Nephron progenitor cell (in vitro differentiated cells): Measurements from ENCODE around the gene KCNMA1.
A peak's percentile ranks its signal among the peaks of the same experiment; 100 is the strongest.
"Not testable (repeated sequence)": the region's sequence is repeated elsewhere in the genome, so short reads cannot be mapped to it uniquely, and the experiment has no call there.

ENCODE experiments used
- DNase-seq: peaks from one replicate; pipeline ENCODE4 v3.0.0; 2021
- H3K27ac Mint-ChIP-seq: 2 replicates; pipeline ENCODE4 v1.8.0; 2021; ENCODE audit warnings: mild to moderate bottlenecking, moderate library complexity, mixed read lengths
- H3K27me3 Mint-ChIP-seq: 2 replicates; pipeline ENCODE4 v1.8.0; 2021; ENCODE audit warnings: mild to moderate bottlenecking, low read depth, mixed read lengths; ENCODE audit not compliant: poor library complexity
- H3K36me3 Mint-ChIP-seq: 2 replicates; pipeline ENCODE4 v1.8.0; 2021; ENCODE audit warnings: low read depth, mixed read lengths
- H3K4me1 Mint-ChIP-seq: 2 replicates; pipeline ENCODE4 v1.8.0; 2021; ENCODE audit warnings: mixed read lengths
- H3K4me3 Mint-ChIP-seq: 2 replicates; pipeline ENCODE4 v1.8.0; 2021; ENCODE audit warnings: mild to moderate bottlenecking, moderate library complexity, mixed read lengths
- H3K9me3 Mint-ChIP-seq: 2 replicates; pipeline ENCODE4 v1.8.0; 2021; ENCODE audit warnings: mild to moderate bottlenecking, moderate library complexity, mixed read lengths
- TF ChIP-seq, protein P1 (sequence below): fragments of 200-600 bp; sonication (generic); IDR thresholded peaks from 2 replicates; pipeline ENCODE4 v1.5.0; 2021; ENCODE audit warnings: antibody characterized with exemption

Gene KCNMA1

DNA sequence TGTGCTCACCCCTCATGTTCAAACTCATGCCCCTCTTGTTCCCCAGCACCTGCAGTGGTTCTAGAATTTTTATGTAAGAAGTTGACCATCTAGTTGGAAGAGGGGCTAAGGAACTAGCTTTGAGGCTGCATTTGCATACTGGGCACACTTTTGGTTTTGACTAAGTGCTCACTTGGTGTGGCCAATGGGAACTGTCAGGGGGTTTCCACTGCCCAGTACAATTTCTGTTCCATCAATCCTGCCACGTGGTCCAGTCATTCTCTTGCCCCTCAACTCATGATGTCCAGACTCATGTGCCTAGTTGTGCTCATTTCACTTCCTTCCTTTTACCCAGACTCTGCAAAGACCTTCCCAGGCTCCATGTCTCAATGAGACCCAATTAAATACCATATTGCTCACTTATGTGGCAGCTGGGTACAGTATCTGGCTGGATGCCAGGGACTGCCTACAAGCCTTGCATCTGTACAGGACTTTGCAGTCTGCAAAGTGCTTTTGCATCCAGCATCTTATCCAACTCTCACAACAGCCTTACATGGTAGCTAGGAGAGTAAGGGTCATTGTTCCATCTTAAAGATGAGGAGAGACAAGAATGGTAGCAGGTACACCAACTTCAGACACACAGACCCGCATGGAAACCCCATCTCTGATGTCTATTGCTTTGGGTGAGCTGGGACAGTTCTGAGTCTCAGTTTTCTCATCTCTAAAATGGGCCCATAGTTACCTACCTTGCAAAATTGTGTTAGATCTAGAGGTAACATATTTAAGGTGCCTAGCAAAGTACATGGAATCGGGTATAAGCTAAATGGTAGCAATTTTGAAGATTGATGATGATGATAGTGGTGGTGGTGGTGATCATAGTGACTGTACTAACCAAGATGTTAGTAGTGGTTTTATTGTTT is 30.1 kb upstream of the KCNMA1 start:
- peaks cover 30% of the 10 kb centered on the region for H3K27me3 Mint-ChIP-seq
- H3K9me3 Mint-ChIP-seq: no peaks in the 10 kb centered on the region
- H3K4me3 Mint-ChIP-seq: no peak overlapping the region
- no peak overlapping the region for H3K27ac Mint-ChIP-seq
- TF ChIP-seq, protein P1, sequence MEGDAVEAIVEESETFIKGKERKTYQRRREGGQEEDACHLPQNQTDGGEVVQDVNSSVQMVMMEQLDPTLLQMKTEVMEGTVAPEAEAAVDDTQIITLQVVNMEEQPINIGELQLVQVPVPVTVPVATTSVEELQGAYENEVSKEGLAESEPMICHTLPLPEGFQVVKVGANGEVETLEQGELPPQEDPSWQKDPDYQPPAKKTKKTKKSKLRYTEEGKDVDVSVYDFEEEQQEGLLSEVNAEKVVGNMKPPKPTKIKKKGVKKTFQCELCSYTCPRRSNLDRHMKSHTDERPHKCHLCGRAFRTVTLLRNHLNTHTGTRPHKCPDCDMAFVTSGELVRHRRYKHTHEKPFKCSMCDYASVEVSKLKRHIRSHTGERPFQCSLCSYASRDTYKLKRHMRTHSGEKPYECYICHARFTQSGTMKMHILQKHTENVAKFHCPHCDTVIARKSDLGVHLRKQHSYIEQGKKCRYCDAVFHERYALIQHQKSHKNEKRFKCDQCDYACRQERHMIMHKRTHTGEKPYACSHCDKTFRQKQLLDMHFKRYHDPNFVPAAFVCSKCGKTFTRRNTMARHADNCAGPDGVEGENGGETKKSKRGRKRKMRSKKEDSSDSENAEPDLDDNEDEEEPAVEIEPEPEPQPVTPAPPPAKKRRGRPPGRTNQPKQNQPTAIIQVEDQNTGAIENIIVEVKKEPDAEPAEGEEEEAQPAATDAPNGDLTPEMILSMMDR: no peak
- H3K36me3 Mint-ChIP-seq: no peaks in the 10 kb centered on the region
- DNase-seq: no peak
- peaks cover 35% of the 10 kb centered on the region for H3K4me1 Mint-ChIP-seq

DNA sequence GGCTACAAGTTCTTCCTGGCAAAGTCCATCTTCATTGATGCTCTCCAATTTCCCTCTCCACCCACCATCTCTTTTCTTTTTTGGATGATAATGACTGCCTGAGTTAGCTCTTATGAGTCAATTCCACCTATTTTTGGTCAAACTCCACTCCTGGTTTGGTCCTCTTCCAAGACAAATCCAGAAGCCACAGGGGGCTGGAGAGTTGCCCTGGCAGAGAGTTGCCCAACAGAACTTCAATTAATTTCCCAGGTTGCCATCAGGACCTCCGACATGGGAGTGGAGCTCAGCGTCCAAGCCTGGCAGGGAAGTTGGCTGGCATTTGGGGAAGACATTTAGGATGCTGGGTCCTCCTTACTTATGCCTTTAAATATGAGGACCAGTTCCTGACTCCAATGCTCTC is 29.2 kb upstream of the KCNMA1 start:
- Mint-ChIP-seq H3K36me3 (no peaks in the 10 kb centered on the region), H3K27ac (no peak overlapping the region), H3K9me3 (no peaks in the 10 kb centered on the region), H3K4me1 (peaks cover 37% of the 10 kb centered on the region), H3K4me3 (no peak overlapping the region), H3K27me3 (peaks cover 32% of the 10 kb centered on the region)
- DNase-seq: no peak
- TF ChIP-seq, protein P1: no peak

DNA sequence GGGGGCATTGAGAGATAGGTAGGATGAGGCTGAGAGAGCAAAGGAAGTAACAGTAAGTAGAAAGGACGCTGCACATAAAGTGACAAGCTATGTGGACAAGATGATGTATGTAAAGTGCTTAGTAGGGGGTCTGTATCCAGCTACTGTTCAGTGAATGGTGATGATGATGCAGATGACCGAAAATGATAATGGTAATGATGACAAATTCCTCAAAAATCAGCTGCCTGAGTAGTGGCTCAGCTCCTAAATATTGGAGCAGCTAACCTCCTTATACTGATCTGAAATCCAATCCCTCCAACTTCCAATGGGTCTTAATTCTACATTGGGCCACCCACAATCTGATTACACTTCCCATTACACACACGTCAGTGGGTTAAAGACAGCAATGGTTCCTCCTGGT is 27.1 kb upstream of the KCNMA1 start:
- H3K27ac Mint-ChIP-seq: no peak overlapping the region
- H3K4me1 Mint-ChIP-seq: peaks cover 38% of the 10 kb centered on the region
- H3K36me3 Mint-ChIP-seq: no peaks in the 10 kb centered on the region
- peaks cover 24% of the 10 kb centered on the region for H3K27me3 Mint-ChIP-seq
- no peak overlapping the region for H3K4me3 Mint-ChIP-seq
- H3K9me3 Mint-ChIP-seq: no peaks in the 10 kb centered on the region
- TF ChIP-seq, protein P1: no peak
- DNase-seq: no peak

GRCh38 chr10:77664008-77664407 is 26.4 kb upstream of the KCNMA1 start:
- peaks cover 24% of the 10 kb centered on the region for H3K27me3 Mint-ChIP-seq
- TF ChIP-seq, protein P1: no peak
- H3K4me1 Mint-ChIP-seq: peaks cover 44% of the 10 kb centered on the region
- H3K4me3 Mint-ChIP-seq: no peak overlapping the region
- H3K9me3 Mint-ChIP-seq: peaks cover 4% of the 10 kb centered on the region
- no peak overlapping the region for H3K27ac Mint-ChIP-seq
- DNase-seq: no peak
- H3K36me3 Mint-ChIP-seq: peaks cover 5% of the 10 kb centered on the region

GRCh38 chr10:77661674-77662073 is 24.1 kb upstream of the KCNMA1 start:
- Mint-ChIP-seq H3K4me1 (peaks cover 54% of the 10 kb centered on the region), H3K9me3 (peaks cover 17% of the 10 kb centered on the region), H3K27ac (peak overlapping the region; percentile 3), H3K27me3 (peaks cover 21% of the 10 kb centered on the region), H3K36me3 (peaks cover 5% of the 10 kb centered on the region), H3K4me3 (no peak overlapping the region)
- no peak for DNase-seq
- TF ChIP-seq, protein P1: no peak

GRCh38 chr10:77661100-77661499 is 23.5 kb upstream of the KCNMA1 start:
- H3K4me1 Mint-ChIP-seq: peaks cover 54% of the 10 kb centered on the region

GRCh38 chr10:77659046-77659670 is 21.6 kb upstream of the KCNMA1 start:
- peaks cover 54% of the 10 kb centered on the region for H3K4me1 Mint-ChIP-seq
- peaks cover 17% of the 10 kb centered on the region for H3K27me3 Mint-ChIP-seq
- not testable (repeated sequence) for H3K27ac Mint-ChIP-seq, H3K36me3 Mint-ChIP-seq, DNase-seq, H3K4me3 Mint-ChIP-seq
- H3K9me3 Mint-ChIP-seq: peaks cover 20% of the 10 kb centered on the region

More at GRCh38 chr10:77661100-77661499, 23.5 kb upstream of the KCNMA1 start:
- TF ChIP-seq, protein P1: no peak
- H3K36me3 Mint-ChIP-seq: peaks cover 5% of the 10 kb centered on the region
- peak overlapping the region; percentile 3 for H3K27ac Mint-ChIP-seq
- H3K4me3 Mint-ChIP-seq: no peak overlapping the region
- peaks cover 17% of the 10 kb centered on the region for H3K9me3 Mint-ChIP-seq
- H3K27me3 Mint-ChIP-seq: peaks cover 24% of the 10 kb centered on the region
- peak; percentile 33 for DNase-seq
